ENCODE results near the gene ATXN7L1. TPM values are rescaled to one million over a fixed set of nuclear protein-coding genes. Genes with fewer than 3 reads are reported as not detected.

Gene ATXN7L1
- total RNA-seq, 3 donors from 2014 or later (not counting 1 experiment from before 2014, with no cell fraction given): 37.5 to 48.6 (median 47.9) TPM

DNA sequence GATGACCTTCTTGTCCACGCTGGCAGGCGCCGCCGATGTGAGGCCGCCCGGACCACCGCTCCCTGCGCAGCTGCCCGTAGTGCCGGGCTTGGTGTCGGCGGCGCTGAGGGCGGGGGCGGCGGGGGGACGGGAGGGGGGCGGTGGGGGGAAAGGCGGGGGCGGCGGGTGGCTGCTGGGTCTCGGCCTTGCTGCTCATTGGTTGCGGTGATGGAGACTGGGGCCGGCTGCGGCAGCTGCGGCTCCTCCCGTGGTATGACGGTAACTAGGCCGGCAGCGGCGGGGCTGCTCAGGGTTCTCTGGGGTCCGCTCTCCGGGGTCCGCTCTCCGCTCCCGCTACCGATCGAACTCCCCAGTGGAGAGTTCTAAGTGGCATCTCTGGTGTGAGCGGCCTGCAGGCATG is 293.3 kb downstream of the ATXN7L1 start:
- Histone ChIP-seq H3K27me3 (ENCODE audit: control insufficient read depth, insufficient read depth, low read length) (peaks cover 8% of the 10 kb centered on the region), H3K4me3 (ENCODE audit: low read length) (no peak overlapping the region), H3K9me3 (ENCODE audit: control insufficient read depth, insufficient read depth, low read length) (peaks cover 13% of the 10 kb centered on the region), H3K4me1 (ENCODE audit: control insufficient read depth, insufficient read depth, low read length) (peaks cover 7% of the 10 kb centered on the region), H3K27ac (ENCODE audit: low read length) (no peak overlapping the region), H3K36me3 (ENCODE audit: control insufficient read depth, insufficient read depth, low read length) (no peaks in the 10 kb centered on the region)
- H3K27ac Mint-ChIP-seq: no peak overlapping the region
- no peak overlapping the region for H3K4me3 Mint-ChIP-seq
- H3K9me3 Mint-ChIP-seq: peaks cover 0 to 5% of the 10 kb centered on the region in 2 donors
- H3K4me1 Mint-ChIP-seq: peaks cover 0 to 8% of the 10 kb centered on the region in 2 donors
- intact Hi-C loops (cut with micrococcal nuclease): no loop called here
- TF ChIP-seq CTCF (IDR thresholded peaks at IDR 0.05): no peak
- DNase-seq (no peak), ATAC-seq (no peak)
- H3K27me3 Mint-ChIP-seq (ENCODE audit: low read depth in 2 of 2): peaks cover 19% of the 10 kb centered on the region in 2 donors
- 88% methylated on average over 33 of the region's 39 CpGs for WGBS (ENCODE audit: insufficient coverage)
- no peaks in the 10 kb centered on the region for H3K36me3 Mint-ChIP-seq

- ATAC-seq (peak; percentile 44 to 71 (median 50)), DNase-seq (peak in 1 of 2 donors; percentile 54)
- Mint-ChIP-seq H3K4me3 (peak within 1 kb of the TSS; percentile 69), H3K27me3 (ENCODE audit: low read depth in 2 of 2) (peaks cover 19% of the 10 kb centered on the region in 2 donors), H3K27ac (no peak within 1 kb of the TSS), H3K4me1 (peaks cover 0 to 8% of the 10 kb centered on the region in 2 donors), H3K9me3 (peaks cover 0 to 5% of the 10 kb centered on the region in 2 donors), H3K36me3 (no peaks in the 10 kb centered on the region)
- H3K4me1 ChIP-seq (ENCODE audit: control insufficient read depth, insufficient read depth, low read length): peaks cover 7% of the 10 kb centered on the region
- intact Hi-C loops (cut with micrococcal nuclease): no loop called here
- peaks cover 13% of the 10 kb centered on the region for H3K9me3 ChIP-seq (ENCODE audit: control insufficient read depth, insufficient read depth, low read length)
- WGBS (ENCODE audit: insufficient coverage): 18% methylated on average over 36 of the region's 36 CpGs
- H3K27me3 ChIP-seq (ENCODE audit: control insufficient read depth, insufficient read depth, low read length): peaks cover 8% of the 10 kb centered on the region
- H3K4me3 ChIP-seq (ENCODE audit: low read length): no peak within 1 kb of the TSS
- H3K27ac ChIP-seq (ENCODE audit: low read length): no peak within 1 kb of the TSS
- no peak for TF ChIP-seq CTCF (IDR thresholded peaks at IDR 0.05)
- H3K36me3 ChIP-seq (ENCODE audit: control insufficient read depth, insufficient read depth, low read length): no peaks in the 10 kb centered on the region
These were observed 295.2 kb downstream of the ATXN7L1 start, which contains the start of gene EFCAB10 for GRCh38 chr7:105581066-105581811. Gene EFCAB10 (minus strand): TSS chr7:105581493. CDS start chr7:105581463, 30 bp downstream.

DNA sequence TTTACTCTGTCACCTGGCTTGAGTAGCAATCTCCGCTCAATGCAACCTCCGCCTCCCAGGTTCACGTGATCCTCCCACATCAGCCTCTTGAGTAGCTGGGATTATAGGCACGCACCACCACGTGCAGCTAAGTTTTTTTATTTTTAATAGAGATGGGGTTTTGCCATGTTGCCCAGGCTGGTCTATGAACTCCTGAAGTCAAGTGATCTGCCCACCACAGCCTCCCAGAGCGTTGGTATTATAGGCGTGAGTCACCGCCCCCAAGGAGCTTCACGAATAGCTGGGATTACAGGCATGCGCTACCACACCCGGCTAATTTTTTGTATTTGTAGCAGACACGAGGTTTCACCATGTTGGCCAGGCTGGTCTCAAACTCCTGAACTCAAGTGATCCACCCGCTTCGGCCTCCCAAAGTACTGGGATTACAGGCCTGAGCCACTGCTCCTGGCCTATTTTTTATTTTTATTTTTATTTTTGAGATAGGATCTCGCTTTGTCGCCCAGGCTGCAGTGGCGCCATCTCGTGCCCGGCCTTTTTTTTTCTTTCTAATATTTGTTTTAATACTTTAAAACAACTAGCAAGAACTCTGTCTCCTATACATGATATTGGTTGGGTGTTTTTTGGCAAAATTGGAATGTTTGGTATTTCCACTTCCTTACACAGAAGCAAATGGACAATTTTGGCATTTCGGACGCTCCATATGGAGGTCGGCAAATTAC is 296.2 kb downstream of the ATXN7L1 start:
- Mint-ChIP-seq H3K4me3 (no peak overlapping the region), H3K27me3 (ENCODE audit: low read depth in 2 of 2) (peaks cover 19% of the 10 kb centered on the region in 2 donors), H3K36me3 (no peaks in the 10 kb centered on the region), H3K4me1 (peaks cover 0 to 8% of the 10 kb centered on the region in 2 donors), H3K9me3 (peaks cover 0 to 5% of the 10 kb centered on the region in 2 donors), H3K27ac (no peak overlapping the region)
- no peak overlapping the region for H3K27ac ChIP-seq (ENCODE audit: low read length)
- H3K9me3 ChIP-seq (ENCODE audit: control insufficient read depth, insufficient read depth, low read length): peaks cover 13% of the 10 kb centered on the region
- intact Hi-C loops (cut with micrococcal nuclease): no loop called here
- TF ChIP-seq CTCF (IDR thresholded peaks at IDR 0.05): no peak
- 96% methylated on average over 17 of the region's 22 CpGs for WGBS (ENCODE audit: insufficient coverage)
- H3K36me3 ChIP-seq (ENCODE audit: control insufficient read depth, insufficient read depth, low read length): no peaks in the 10 kb centered on the region
- ATAC-seq: no peak
- no peak for DNase-seq
- H3K4me3 ChIP-seq (ENCODE audit: low read length): no peak overlapping the region
- peaks cover 8% of the 10 kb centered on the region for H3K27me3 ChIP-seq (ENCODE audit: control insufficient read depth, insufficient read depth, low read length)
- H3K4me1 ChIP-seq (ENCODE audit: control insufficient read depth, insufficient read depth, low read length): peaks cover 7% of the 10 kb centered on the region

Measured in natural killer cell (primary cell).